ENCODE measurements around the gene PGAP6. TPM values are rescaled to one million over a fixed set of nuclear protein-coding genes. Genes with fewer than 3 reads are reported as not detected.

Gene PGAP6
- total RNA-seq, 1 donor from 2014 or later: 80.5 TPM

GRCh38 chr16:360698-361336 is 21.0 kb downstream of the PGAP6 start:
- Histone ChIP-seq H3K4me3 (ENCODE audit: insufficient read depth, low read depth, low read length) (no peak overlapping the region), H3K9ac (ENCODE audit: low read length) (no peak overlapping the region), H3K9me3 (ENCODE audit: insufficient read depth, low read depth, low read length) (no peaks in the 10 kb centered on the region), H3K4me2 (ENCODE audit: low read length) (no peak overlapping the region), H3K27me3 (ENCODE audit: insufficient read depth, low read length) (no peaks in the 10 kb centered on the region), H2AFZ (ENCODE audit: low read depth, low read length) (no peak overlapping the region), H3K79me2 (ENCODE audit: insufficient read depth, low read length) (no peaks in the 10 kb centered on the region), H3K27ac (ENCODE audit: low read depth, low read length) (no peak overlapping the region), H3K36me3 (ENCODE audit: insufficient read depth, low read length) (no peaks in the 10 kb centered on the region), H4K20me1 (ENCODE audit: insufficient read depth, low read length) (no peaks in the 10 kb centered on the region), H3K4me1 (ENCODE audit: insufficient read depth, low read length) (no peaks in the 10 kb centered on the region)
- FAIRE-seq (no peak), DNase-seq (ENCODE audit: low read depth) (no peak)
- no peaks in the 10 kb centered on the region for H3K9me3 Mint-ChIP-seq (ENCODE audit: unreplicated experiment)
- no peaks in the 10 kb centered on the region for H3K36me3 Mint-ChIP-seq (ENCODE audit: low read depth, unreplicated experiment)
- H3K27me3 Mint-ChIP-seq (ENCODE audit: low read depth, unreplicated experiment): peaks cover 2% of the 10 kb centered on the region
- no peak overlapping the region for H3K27ac Mint-ChIP-seq (ENCODE audit: unreplicated experiment)
- no peak overlapping the region for H3K4me3 Mint-ChIP-seq (ENCODE audit: unreplicated experiment)
- no peak for TF ChIP-seq EZH2 (IDR thresholded peaks at IDR 0.05; ENCODE audit: insufficient read depth, low read length)
- TF ChIP-seq, protein P1, sequence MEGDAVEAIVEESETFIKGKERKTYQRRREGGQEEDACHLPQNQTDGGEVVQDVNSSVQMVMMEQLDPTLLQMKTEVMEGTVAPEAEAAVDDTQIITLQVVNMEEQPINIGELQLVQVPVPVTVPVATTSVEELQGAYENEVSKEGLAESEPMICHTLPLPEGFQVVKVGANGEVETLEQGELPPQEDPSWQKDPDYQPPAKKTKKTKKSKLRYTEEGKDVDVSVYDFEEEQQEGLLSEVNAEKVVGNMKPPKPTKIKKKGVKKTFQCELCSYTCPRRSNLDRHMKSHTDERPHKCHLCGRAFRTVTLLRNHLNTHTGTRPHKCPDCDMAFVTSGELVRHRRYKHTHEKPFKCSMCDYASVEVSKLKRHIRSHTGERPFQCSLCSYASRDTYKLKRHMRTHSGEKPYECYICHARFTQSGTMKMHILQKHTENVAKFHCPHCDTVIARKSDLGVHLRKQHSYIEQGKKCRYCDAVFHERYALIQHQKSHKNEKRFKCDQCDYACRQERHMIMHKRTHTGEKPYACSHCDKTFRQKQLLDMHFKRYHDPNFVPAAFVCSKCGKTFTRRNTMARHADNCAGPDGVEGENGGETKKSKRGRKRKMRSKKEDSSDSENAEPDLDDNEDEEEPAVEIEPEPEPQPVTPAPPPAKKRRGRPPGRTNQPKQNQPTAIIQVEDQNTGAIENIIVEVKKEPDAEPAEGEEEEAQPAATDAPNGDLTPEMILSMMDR (IDR thresholded peaks at IDR 0.05; ENCODE audit: insufficient read depth, low read depth, low read length): no peak
- no peaks in the 10 kb centered on the region for H3K4me1 Mint-ChIP-seq (ENCODE audit: low read depth, unreplicated experiment)

DNA sequence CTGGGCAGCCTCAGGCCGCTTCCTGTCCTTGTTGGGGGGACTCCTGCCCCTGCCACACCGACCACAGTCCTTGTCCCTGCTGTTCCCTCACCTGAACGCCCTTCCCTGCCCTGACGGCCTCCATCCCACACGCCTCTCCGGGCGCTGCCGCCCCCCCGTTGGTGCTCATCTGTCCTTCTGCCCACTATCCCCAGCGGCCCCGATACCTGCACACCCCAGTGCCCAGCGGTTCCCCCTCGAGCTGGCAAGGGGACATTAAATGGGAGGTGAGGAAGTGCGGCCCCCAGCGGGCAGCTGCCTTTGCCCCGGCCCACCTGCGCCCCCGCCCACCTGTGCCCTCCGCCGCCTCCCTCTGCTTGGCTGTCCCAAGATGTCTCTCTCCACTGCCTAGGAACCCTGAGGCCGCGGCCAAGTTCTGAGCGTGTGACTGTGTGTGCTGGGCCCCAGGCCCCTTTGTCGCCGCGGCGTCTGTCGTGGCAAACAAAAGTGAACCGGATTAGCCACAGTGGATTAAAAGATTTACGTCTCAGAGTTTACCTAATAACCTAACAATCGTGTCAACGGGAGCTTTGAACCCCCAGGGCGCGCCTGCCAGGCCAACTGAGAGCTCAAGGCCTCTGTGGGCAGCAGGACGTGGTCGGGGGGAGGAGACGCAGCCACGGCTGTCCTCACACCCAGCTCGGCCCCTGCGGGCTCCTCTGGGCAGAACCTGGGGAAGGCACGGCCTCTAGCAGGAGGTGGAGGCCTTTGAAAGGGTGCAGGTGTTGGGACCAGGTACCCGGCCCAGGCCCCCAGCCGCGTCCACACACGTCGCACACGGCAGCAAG is 21.7 kb downstream of the PGAP6 start:
- no peaks in the 10 kb centered on the region for H3K4me1 Mint-ChIP-seq (ENCODE audit: low read depth, unreplicated experiment)

More for the DNA sequence above, 21.7 kb downstream of the PGAP6 start:
- TF ChIP-seq, protein P1 (IDR thresholded peaks at IDR 0.05; ENCODE audit: insufficient read depth, low read depth, low read length): no peak
- FAIRE-seq: no peak
- Mint-ChIP-seq H3K4me3 (ENCODE audit: unreplicated experiment) (no peak overlapping the region), H3K36me3 (ENCODE audit: low read depth, unreplicated experiment) (no peaks in the 10 kb centered on the region), H3K27ac (ENCODE audit: unreplicated experiment) (no peak overlapping the region), H3K9me3 (ENCODE audit: unreplicated experiment) (no peaks in the 10 kb centered on the region), H3K27me3 (ENCODE audit: low read depth, unreplicated experiment) (peaks cover 2% of the 10 kb centered on the region)
- Histone ChIP-seq H3K9ac (ENCODE audit: low read length) (no peak overlapping the region), H3K36me3 (ENCODE audit: insufficient read depth, low read length) (no peaks in the 10 kb centered on the region), H3K27ac (ENCODE audit: low read depth, low read length) (no peak overlapping the region), H3K9me3 (ENCODE audit: insufficient read depth, low read depth, low read length) (no peaks in the 10 kb centered on the region), H3K27me3 (ENCODE audit: insufficient read depth, low read length) (no peaks in the 10 kb centered on the region), H2AFZ (ENCODE audit: low read depth, low read length) (no peak overlapping the region), H3K4me1 (ENCODE audit: insufficient read depth, low read length) (no peaks in the 10 kb centered on the region), H3K4me2 (ENCODE audit: low read length) (no peak overlapping the region), H3K79me2 (ENCODE audit: insufficient read depth, low read length) (no peaks in the 10 kb centered on the region), H3K4me3 (ENCODE audit: insufficient read depth, low read depth, low read length) (no peak overlapping the region), H4K20me1 (ENCODE audit: insufficient read depth, low read length) (no peaks in the 10 kb centered on the region)
- no peak for DNase-seq (ENCODE audit: low read depth)

All from astrocyte (in vitro differentiated cells and primary cell).